GM19043 (cell line): ENCODE measurements around the gene STARD3.

ENCODE experiments used
- ATAC-seq: cut with Tn5 transposase; IDR thresholded peaks from one replicate; pipeline ENCODE4 v1.9.1; 2021; ENCODE audit warnings: low read depth; ENCODE audit not compliant: unreplicated experiment

Gene STARD3

GRCh38 chr17:39669897-39670735 is 33.2 kb downstream of the STARD3 start:
- no peak for ATAC-seq

- no peak for ATAC-seq
Measured at GRCh38 chr17:39670746-39671145, 33.8 kb downstream of the STARD3 start.

DNA sequence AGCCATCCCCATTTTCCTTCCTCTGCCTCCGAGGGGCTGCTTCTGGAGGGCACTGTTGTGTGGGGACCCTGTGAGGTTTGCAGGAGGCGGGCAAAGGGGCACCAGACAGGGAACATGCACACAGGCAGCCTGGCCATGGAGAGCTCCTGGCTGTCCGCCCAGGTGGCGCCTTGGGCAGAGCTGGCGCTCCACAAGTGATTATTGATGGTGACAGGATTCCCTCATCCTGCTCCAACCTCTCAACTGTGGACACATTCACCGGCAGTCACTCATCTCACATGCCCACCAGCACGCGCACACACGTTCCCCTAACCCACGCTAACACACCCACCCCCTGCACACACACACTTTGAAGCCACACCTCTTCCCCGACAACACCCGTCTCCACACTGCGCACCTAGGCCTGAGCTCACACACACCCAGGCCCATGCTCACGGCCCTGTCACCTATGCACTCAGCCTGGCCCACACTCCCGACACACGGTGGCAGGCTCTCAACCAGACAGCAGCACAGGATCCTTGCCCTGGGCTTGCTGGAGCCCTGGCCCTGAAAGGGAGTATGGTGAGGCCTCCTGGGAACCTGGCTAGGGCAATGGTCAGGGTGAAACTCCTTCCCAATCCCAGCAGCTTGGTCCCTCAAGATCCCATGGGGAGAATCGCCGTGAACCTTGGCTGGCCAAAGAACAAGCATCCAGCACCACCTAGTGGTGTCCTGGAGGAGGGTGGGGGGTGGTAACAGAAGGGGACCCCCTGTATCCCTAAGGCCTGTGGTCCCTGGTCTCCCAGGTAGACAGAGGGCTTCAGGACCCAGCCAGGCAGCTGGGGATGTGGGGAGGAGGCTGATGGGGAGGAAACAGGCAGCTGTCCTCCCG is 34.9 kb downstream of the STARD3 start:
- ATAC-seq = no peak

- no peak for ATAC-seq
Measured at GRCh38 chr17:39672522-39673334, 35.8 kb downstream of the STARD3 start.

DNA sequence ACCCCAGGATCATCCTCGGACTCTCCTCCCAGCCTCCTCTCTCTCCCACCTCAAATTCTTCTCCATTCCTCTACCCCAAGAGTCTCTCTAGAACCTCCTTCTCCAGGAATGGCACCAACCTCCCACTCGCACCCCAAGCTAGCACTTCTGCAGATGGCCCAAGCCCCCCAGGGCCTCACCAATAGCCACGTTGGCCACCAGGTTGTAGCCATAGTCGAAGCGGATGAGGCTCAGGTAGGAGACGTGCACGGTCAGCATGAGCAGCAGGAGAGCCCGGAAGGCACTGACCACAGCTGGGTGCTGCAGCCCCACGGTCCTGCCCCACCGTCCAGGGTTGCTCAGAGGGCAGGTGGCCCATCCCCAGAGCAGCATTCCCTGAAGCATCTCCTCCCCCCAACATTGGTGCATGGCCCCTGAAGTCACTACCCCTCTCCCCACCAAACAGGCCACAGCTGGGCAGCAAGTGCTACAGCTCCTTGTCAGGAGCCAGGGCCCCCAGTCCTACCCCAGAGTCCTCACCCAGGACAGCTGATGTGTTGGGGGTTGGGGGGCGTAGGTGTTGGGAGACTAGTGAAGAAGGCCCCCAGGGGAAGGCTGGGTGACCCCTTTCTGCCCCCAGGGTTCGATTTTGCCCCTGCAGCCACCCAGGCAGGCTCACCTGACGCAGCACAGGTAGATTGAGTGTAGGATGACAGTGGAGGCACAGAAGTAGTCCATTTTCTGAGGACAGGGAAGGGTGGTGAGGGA is 36.6 kb downstream of the STARD3 start:
- no peak for ATAC-seq

GRCh38 chr17:39674179-39674578 is 37.2 kb downstream of the STARD3 start:
- no peak for ATAC-seq

GRCh38 chr17:39674702-39675389 is 37.9 kb downstream of the STARD3 start:
- ATAC-seq = no peak

DNA sequence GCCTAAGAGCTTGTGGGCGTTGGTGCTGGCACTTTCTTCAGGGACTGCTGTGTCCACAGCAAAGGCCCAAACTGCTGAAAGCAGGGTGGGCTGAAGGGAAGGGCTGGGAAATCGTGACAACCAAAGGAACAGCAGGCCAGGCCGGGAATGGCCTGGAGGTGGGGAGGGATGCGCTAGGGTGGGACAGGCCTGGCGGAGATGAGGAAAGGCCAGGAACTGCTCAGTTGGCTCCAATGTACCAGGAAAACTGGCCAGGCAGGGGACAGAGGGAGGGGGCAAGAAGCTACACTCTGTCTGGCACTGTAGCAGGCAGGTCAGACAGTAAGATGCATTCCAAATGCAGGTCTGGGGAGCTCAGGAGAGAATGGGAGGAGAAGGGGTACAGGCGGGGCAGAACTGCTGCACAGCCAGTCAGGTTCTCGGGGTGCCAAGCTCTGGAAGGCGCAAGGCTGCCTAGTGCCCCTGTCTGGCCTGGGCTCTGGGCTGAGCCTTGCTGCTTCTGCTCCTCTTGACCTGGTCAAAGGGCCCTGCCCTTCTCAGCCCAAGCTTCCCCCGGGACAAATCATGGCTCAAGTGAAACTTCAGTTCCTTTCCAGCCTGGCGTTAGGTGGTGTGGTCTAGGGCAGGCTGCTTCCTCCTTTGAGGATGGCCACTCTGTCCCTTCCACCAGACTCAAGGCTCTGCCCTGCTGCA is 38.6 kb downstream of the STARD3 start:
- ATAC-seq = no peak

- no peak for ATAC-seq
Measured at GRCh38 chr17:39676198-39676819, 39.4 kb downstream of the STARD3 start.

DNA sequence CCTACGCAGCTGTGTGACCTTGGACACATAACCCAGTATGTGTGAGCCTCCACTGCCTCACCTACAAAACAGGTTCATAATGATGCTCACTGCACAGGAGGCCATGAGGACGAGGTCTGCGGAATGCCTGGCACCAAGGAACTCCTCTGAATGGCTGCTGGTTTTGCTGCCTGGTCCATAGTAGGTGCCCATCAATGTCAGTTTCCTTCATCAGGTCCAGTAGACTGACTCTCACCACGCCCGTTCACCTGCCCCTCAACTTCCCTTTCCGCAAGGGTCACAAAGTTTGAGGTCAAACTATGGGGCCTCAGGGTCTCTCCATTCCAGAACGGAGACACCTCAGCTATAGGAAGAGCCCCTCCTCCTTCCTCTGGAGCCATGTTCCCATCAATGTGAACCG is 40.1 kb downstream of the STARD3 start:
- no peak for ATAC-seq

GRCh38 chr17:39677542-39678339 is 40.8 kb downstream of the STARD3 start:
- no peak for ATAC-seq

- no peak for ATAC-seq
Measured at GRCh38 chr17:39678340-39679116, 41.6 kb downstream of the STARD3 start.

DNA sequence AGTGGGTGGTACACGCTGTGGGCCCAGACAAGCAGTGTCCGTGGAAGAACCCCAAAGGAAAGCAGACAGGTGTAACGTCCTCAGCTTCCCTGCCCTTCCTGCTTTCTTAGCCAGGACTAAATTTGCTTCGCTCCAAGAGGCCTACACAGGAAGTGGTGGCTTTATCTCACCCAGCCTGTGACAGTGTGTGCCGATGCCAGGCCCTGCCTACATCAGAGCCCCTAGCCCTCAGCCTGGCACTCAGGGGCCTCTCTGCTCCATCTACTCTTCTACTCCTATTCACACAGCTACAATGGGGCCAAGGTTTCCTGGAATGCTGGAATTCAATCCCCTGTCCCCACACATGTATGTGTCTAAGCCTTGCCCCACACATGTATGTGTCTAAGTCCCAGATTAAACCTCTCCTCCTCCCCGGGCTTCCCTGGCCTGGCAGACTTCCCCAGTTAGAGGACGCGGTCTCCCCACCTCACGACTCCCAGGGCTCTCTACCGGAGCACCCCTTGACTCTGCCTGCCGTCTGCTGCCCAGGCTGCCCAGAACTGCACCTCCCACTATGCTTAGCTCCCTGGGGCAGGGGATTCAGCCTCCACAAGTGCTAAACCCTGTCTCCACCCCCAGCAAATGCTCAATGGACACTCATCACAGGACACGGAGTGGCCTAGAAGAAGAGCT is 42.7 kb downstream of the STARD3 start:
- no peak for ATAC-seq

DNA sequence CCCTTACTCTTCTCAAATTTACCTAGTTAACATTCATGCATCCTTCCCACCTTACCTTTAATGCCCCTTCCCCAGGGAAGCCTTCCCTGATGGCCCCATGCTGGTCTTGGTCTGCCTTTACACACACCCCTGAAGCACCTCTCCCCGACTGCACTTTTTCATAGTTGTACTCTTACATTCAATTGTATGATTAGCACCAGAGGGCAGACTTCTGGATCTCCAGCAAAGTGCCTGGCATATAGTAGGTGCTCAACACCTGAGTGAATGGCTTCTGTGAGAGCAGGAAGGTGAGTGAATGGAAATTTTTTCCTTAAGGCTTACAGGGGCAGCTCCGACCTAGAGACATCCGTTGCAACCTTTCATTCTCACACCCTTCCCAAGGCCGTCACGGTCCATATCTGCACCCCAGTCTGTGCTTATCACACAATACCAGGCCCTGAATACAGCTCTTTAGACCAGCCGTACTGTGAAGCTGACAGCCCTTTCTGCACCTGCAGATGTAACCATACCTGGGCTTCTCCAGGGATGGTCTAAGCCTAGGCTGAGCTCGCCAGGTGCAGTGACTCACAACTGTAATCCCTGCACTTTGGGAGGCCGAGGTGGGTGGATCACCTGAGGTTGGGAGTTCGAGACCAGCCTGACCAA is 46.5 kb downstream of the STARD3 start:
- ATAC-seq = no peak

DNA sequence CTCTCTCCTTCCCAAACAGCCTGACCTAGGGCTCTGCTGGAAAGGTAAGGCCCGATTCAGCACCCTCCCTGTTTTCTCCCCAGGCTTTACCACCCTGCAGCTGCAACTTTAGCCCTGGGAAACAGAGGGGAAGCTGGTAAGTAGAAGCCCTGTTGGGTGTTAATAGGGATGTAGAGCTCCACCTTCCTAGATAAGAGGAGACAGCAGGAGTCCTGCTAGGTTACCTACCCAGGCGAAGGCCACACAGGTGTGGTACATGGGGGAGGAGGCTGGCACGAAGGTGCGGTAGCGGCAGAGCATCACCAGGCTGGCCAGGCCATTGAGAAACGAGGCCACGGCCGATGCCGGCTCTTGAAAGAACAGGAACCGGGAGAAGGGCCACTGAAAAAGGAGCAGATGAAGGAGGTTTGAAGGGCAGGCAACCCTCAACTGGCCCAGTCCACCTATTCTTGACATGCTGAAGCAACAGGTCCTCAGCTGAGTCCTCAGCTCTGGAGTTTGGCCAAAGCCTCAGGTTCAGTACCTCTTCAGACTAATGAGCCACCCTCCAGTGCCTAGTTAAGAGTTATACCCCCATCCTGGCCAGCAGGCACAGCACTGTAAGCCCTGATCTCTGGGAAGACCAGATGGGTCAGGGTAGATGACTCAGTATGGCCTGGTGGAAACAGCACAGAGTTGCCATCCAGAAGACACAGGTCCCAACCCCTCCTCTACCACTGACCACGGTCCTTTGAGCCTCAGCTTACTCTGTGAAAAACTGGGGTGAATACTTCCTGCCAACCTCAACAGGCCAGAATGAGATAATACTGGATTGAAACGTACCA is 47.6 kb downstream of the STARD3 start:
- no peak for ATAC-seq
